BJ (cell line): ENCODE data around the gene HAPLN1. TPM values are rescaled to one million over a fixed set of nuclear protein-coding genes. Genes with fewer than 3 reads are reported as not detected.

Experiments
- CTCF ChIA-PET: fragments of 350-600 bp; formaldehyde crosslinking; extraction: SDS; loops from one replicate; lab custom pipeline; 2021; ENCODE audit warnings: antibody characterized with exemption, inconsistent platforms; lab: Yijun Ruan, JAX
- POLR2A ChIA-PET: fragments of 300-600 bp; sonication (Branson Sonifier 250); formaldehyde crosslinking; extraction: SDS; loops from one replicate; lab custom pipeline; 2021; ENCODE audit warnings: antibody characterized with exemption; lab: Charles Lee
- DNase-seq: peaks from one replicate; pipeline ENCODE4 v3.0.0-alpha.2; 2011; ENCODE audit warnings: low read depth
- H3K27me3 ChIP-seq: 2 replicates; pipeline ENCODE4 v1.6.0; 2011; ENCODE audit warnings: low read length; ENCODE audit not compliant: control insufficient read depth, insufficient read depth
- H3K36me3 ChIP-seq: 2 replicates; pipeline ENCODE4 v1.5.1; 2011; ENCODE audit warnings: low read length; ENCODE audit not compliant: control insufficient read depth, insufficient read depth
- H3K4me3 ChIP-seq: 2 replicates; pipeline ENCODE4 v1.5.1; 2011; ENCODE audit warnings: low read depth, mild to moderate bottlenecking, control low read depth, low read length
- CTCF ChIP-seq: IDR thresholded peaks from 2 replicates; pipeline ENCODE4 v1.5.1; 2011; ENCODE audit warnings: low read depth, mild to moderate bottlenecking, control low read depth, inconsistent platforms, low read length, moderate library complexity; ENCODE audit not compliant: insufficient read depth
- polyA plus RNA-seq: library from polyadenylated mRNA; depleted of rRNA; stranded (reverse); fragments of >200 nt; gene quantifications from 2 replicates; pipeline ENCODE4 v1.2.3, GENCODE V29; 2011

Gene HAPLN1
- polyA plus RNA-seq, 1 experiment, result 2.5 TPM

GRCh38 chr5:83718936-83719495 is 1.6 kb downstream of the HAPLN1 start:
- ChIA-PET CTCF (interaction anchor here (1.0 kb wide), 1 partner anchor 18 kb away, joined by 3 read pairs; no protein-coding TSS in a partner anchor), POLR2A (no interaction called here)
- no peak for DNase-seq

GRCh38 chr5:83718195-83718825 is 2.3 kb downstream of the HAPLN1 start:
- Histone ChIP-seq H3K36me3 (no peaks in the 10 kb centered on the region), H3K4me3 (no peak overlapping the region), H3K27me3 (peaks cover 8% of the 10 kb centered on the region)
- DNase-seq, result no peak
- CTCF ChIA-PET, result interaction anchor here (1.0 to 1.5 kb wide), 3 partner anchors 12 to 665 kb away, joined by 3 to 5 read pairs (median 4); no protein-coding TSS in a partner anchor
- POLR2A ChIA-PET, result no interaction called here
- TF ChIP-seq CTCF, result peak; percentile 82

More at GRCh38 chr5:83718936-83719495, 1.6 kb downstream of the HAPLN1 start:
- Histone ChIP-seq H3K36me3 (no peaks in the 10 kb centered on the region), H3K27me3 (peaks cover 8% of the 10 kb centered on the region), H3K4me3 (no peak overlapping the region)
- no peak for TF ChIP-seq CTCF

GRCh38 chr5:83715236-83716065 is 5.2 kb downstream of the HAPLN1 start:
- Histone ChIP-seq H3K27me3 (no peaks in the 10 kb centered on the region), H3K4me3 (no peak overlapping the region), H3K36me3 (no peaks in the 10 kb centered on the region)
- no peak for DNase-seq
- no peak for TF ChIP-seq CTCF
- CTCF ChIA-PET, result no interaction called here
- POLR2A ChIA-PET, result no interaction called here

GRCh38 chr5:83714810-83715209 is 5.8 kb downstream of the HAPLN1 start:
- POLR2A ChIA-PET, result no interaction called here

More at GRCh38 chr5:83714810-83715209, 5.8 kb downstream of the HAPLN1 start:
- Histone ChIP-seq H3K36me3 (no peaks in the 10 kb centered on the region), H3K27me3 (no peaks in the 10 kb centered on the region), H3K4me3 (no peak overlapping the region)
- DNase-seq, result no peak
- no peak for TF ChIP-seq CTCF
- CTCF ChIA-PET, result no interaction called here
